ENCODE data around the gene COL27A1.

DNA sequence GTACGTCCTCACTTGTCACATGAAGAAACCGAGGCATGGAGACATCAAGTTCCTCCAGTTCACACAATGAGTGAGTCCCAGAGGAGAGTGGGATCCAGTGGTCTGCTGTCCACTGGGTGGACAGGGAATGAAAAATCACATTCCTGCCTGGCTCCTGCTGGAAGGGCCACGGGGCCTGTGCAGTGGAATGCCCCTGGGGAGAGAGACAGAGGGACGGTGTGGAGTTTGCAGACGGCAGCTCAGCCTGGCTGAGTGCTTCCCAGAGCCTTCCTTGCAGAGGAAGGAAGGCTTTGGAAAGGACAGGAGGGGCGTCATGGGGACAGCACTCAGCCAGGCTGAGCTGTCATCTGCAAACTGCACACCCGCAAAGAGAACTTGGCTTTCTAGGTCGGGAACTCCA lies 74.7 kb downstream of the COL27A1 start:
- TF ChIP-seq, protein P1, sequence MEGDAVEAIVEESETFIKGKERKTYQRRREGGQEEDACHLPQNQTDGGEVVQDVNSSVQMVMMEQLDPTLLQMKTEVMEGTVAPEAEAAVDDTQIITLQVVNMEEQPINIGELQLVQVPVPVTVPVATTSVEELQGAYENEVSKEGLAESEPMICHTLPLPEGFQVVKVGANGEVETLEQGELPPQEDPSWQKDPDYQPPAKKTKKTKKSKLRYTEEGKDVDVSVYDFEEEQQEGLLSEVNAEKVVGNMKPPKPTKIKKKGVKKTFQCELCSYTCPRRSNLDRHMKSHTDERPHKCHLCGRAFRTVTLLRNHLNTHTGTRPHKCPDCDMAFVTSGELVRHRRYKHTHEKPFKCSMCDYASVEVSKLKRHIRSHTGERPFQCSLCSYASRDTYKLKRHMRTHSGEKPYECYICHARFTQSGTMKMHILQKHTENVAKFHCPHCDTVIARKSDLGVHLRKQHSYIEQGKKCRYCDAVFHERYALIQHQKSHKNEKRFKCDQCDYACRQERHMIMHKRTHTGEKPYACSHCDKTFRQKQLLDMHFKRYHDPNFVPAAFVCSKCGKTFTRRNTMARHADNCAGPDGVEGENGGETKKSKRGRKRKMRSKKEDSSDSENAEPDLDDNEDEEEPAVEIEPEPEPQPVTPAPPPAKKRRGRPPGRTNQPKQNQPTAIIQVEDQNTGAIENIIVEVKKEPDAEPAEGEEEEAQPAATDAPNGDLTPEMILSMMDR (conservative IDR thresholded peaks at IDR 0.05), result no peak
- TF ChIP-seq ZFX (IDR thresholded peaks at IDR 0.05), result no peak

Data from C4-2B (cell line).